SK-N-SH (cell line): ENCODE results near the gene CFAP251. TPM values are rescaled to one million over a fixed set of nuclear protein-coding genes. Genes with fewer than 3 reads are reported as not detected.

ENCODE experiments used
- CTCF ChIP-seq: fragments of 200-600 bp; sonication (generic); IDR thresholded peaks from 2 replicates; pipeline ENCODE4 v1.6.1; 2017; ENCODE audit warnings: antibody characterized with exemption, mild to moderate bottlenecking, moderate library complexity
- ELF1 ChIP-seq: IDR thresholded peaks from 2 replicates; pipeline ENCODE4 v1.4.0; 2012
- EP300 ChIP-seq, 2 experiments: IDR thresholded peaks; 2 replicates each; pipeline versions ENCODE4 v1.4.0 to v1.6.1; 2012; ENCODE audit warnings: borderline replicate concordance in 1 of 2, low read depth in 1 of 2, low read length in 1 of 2
- EZH2phosphoT487 ChIP-seq: fragments of 200-600 bp; sonication (generic); IDR thresholded peaks from 2 replicates; pipeline ENCODE4 v1.6.1; 2017; ENCODE audit warnings: low read depth, mixed run types, mild to moderate bottlenecking, antibody characterized with exemption, moderate library complexity, borderline replicate concordance
- FOXJ3 ChIP-seq: sonication (generic); formaldehyde crosslinking; IDR thresholded peaks from 2 replicates; pipeline ENCODE4 v1.5.1; 2020; ENCODE audit warnings: mild to moderate bottlenecking, missing genetic modification reagents
- FOXM1 ChIP-seq: IDR thresholded peaks from 2 replicates; pipeline ENCODE4 v1.4.0; 2012; ENCODE audit warnings: low read depth, mild to moderate bottlenecking
- MEF2A ChIP-seq: IDR thresholded peaks from 2 replicates; pipeline ENCODE4 v1.4.0; 2012; ENCODE audit warnings: low read depth, borderline replicate concordance
- NRF1 ChIP-seq: IDR thresholded peaks from 2 replicates; pipeline ENCODE4 v1.6.1; 2012; ENCODE audit warnings: low read depth, mild to moderate bottlenecking, low read length
- PBX3 ChIP-seq: IDR thresholded peaks from 2 replicates; pipeline ENCODE4; 2012
- RFX5 ChIP-seq: IDR thresholded peaks from 2 replicates; pipeline ENCODE4 v1.6.1; 2012; ENCODE audit warnings: mild to moderate bottlenecking, improper control_type of control experiment, low read length
- RXRA ChIP-seq: IDR thresholded peaks from 2 replicates; pipeline ENCODE4 v1.4.0; 2012; ENCODE audit warnings: low read depth, mild to moderate bottlenecking, borderline replicate concordance
- USF1 ChIP-seq: IDR thresholded peaks from 2 replicates; pipeline ENCODE4 v1.4.0; 2012; ENCODE audit warnings: low read depth, borderline replicate concordance
- ZBTB33 ChIP-seq: IDR thresholded peaks from 2 replicates; pipeline ENCODE4 v1.4.0; 2012; ENCODE audit warnings: low read depth, borderline replicate concordance
- polyA plus RNA-seq, 3 experiments: library from polyadenylated mRNA; depleted of rRNA; stranded (reverse); fragments of >200 nt; gene quantifications; 2 replicates each; pipeline ENCODE4 v1.2.3, GENCODE V29; 2012
- TF ChIP-seq, protein P1 (sequence below): fragments of 150-350 bp; IDR thresholded peaks from 2 replicates; pipeline ENCODE4 v1.6.1; 2016; ENCODE audit warnings: mild to moderate bottlenecking, low read depth, low read length

The CFAP251 gene
- polyA plus RNA-seq, 1 of the 3 experiments (the other 2 are of a cell fraction), result 5.7 TPM

GRCh38 chr12:122023339-122024131 lies 105.1 kb downstream of the CFAP251 start (continued):
- TF ChIP-seq FOXJ3, result no peak
- peak; percentile 69; the same call in 1 of the 2 replicates for TF ChIP-seq USF1
- no peak for TF ChIP-seq ELF1
- TF ChIP-seq FOXM1, result no peak
- no peak for TF ChIP-seq RFX5
- TF ChIP-seq CTCF, result no peak
- TF ChIP-seq ZBTB33, result no peak
- TF ChIP-seq MEF2A, result no peak
- TF ChIP-seq PBX3, result no peak
- TF ChIP-seq, protein P1, sequence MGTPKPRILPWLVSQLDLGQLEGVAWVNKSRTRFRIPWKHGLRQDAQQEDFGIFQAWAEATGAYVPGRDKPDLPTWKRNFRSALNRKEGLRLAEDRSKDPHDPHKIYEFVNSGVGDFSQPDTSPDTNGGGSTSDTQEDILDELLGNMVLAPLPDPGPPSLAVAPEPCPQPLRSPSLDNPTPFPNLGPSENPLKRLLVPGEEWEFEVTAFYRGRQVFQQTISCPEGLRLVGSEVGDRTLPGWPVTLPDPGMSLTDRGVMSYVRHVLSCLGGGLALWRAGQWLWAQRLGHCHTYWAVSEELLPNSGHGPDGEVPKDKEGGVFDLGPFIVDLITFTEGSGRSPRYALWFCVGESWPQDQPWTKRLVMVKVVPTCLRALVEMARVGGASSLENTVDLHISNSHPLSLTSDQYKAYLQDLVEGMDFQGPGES, result no peak
- TF ChIP-seq RXRA, result no peak
- no peak for TF ChIP-seq NRF1
- no peak for TF ChIP-seq EZH2phosphoT487
- TF ChIP-seq EP300 (IDR thresholded peaks at IDR 0.05; ENCODE audit: borderline replicate concordance in 1 of 2, low read depth in 1 of 2, low read length in 1 of 2), result no peak; a peak in 1 of 4 replicates
